Measurements from ENCODE around the gene SMIM1.

DNA sequence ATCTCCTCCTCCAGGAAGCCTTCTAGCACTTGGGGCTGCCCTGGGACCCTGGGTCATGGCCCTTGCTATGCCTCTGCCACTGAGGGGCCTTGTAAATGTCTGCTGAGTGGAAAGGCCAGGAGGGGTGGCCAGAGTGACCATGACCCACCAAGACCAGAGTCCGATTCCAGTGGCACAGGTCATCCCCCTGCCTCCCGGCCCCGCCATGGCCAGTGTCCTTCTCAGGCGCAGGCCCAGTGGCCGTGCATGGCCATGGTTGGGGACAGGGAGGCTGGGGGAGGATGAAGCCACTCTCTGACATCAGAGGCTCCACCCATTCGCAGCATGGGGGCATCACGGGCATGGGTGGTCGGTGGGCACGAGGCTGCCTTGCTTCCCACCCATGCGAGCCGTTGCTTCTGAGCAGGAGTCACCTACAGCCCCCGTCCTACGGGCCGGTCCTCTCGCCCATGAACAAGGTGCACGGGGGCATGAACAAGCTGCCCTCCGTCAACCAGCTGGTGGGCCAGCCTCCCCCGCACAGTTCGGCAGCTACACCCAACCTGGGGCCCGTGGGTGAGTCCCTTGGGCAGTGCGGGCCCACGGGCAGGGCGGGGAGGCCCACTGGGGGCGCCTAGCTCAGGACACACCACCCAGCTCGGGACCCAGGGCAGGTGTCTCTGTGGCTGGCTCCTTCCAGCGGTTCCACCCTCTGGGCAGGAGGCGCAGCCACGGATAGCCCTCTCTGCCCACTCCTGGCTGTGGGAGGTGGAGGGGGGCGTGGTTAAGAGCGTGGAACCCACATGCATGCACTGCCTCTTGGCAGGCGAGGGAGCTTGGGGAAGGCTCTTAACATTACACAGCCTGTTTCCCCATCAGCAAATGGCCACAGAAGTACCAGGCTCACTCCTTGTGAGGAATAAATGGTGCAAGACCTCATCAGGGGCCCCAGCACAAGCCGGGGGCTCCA, 42.7 kb upstream of the SMIM1 start:
- TF ChIP-seq CTCF (IDR thresholded peaks at IDR 0.05 in 2 of 3, conservative IDR thresholded peaks at IDR 0.05 in 1 of 3; ENCODE audit: borderline replicate concordance in 1 of 3, insufficient read depth in 1 of 3, low read depth in 2 of 3, low read length in 2 of 3) (no peak), POLR2A (IDR thresholded peaks at IDR 0.05; ENCODE audit: borderline replicate concordance, extremely low read depth, insufficient read depth, insufficient read length) (no peak)
